Activated T-helper 1 cell treated with Interleukin-2 at 50 U/mL for 16 hours (primary cell): Measurements from ENCODE around the gene ANKRD31.

Experiments
- DNase-seq: peaks from one replicate; pipeline ENCODE4 v3.0.0-alpha.2; 2020; ENCODE audit warnings: low read depth

ANKRD31 gene

GRCh38 chr5:75057561-75057960, 179.1 kb downstream of the ANKRD31 start:
- no peak for DNase-seq

DNA sequence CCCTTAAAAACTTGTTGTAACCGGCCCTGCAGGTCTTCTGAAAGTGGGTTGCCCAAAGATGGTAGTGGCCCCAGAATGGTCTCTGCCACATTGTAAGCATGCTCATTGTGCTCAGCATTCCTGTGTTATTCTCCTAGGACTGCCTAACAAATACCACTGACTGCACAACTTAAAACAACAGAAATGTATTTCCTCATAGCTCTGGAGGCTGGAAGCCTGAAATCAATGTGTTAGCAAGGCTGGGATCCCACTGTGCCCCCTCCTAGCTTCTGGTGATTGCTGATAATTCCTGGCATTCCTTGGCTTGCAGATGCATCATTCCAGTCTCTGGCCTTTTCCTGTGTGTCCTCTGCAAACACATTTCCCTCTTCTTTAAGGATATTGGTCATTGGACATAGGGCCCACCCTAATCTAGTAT, 180.9 kb downstream of the ANKRD31 start:
- no peak for DNase-seq

DNA sequence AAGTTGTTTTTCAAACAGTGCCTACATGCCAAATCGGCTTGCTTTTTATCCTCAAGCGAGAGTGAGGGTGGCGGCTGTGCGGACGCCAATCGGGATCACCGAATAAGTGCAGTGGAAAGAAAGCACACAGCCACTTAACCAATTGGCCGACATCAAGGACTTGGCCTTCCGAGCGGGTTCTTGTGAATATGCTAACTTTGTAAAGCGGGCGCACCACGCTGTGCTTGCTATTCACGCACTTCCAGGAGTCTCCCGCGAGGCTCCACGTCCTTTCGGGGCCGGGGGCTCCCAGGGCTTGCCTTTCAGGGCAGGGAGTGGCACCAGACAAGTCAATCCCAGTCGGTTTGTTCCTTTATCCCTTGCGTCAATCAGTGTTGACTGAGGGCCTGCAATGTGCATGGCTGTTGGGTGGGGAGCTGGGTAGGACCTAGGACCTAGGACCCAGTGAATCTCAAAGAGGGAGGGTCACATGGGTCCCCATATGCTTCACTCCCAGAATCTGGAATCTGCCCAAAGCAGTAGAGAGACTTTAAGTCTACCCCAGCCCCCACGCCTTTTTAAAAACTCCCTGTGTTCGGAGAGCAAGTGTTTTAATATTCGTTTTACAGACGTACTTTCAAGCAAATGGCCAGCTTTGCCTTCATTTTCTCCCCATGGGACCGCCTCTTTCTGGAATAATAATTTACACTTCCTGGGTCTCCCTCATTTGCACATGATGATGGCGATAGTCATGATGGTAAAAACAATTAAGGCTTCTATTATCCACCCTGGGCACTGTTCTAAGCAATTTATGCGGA, 182.3 kb downstream of the ANKRD31 start:
- no peak for DNase-seq

- DNase-seq = peak; percentile 20
These were observed 183.2 kb downstream of the ANKRD31 start for GRCh38 chr5:75053304-75054133.

DNA sequence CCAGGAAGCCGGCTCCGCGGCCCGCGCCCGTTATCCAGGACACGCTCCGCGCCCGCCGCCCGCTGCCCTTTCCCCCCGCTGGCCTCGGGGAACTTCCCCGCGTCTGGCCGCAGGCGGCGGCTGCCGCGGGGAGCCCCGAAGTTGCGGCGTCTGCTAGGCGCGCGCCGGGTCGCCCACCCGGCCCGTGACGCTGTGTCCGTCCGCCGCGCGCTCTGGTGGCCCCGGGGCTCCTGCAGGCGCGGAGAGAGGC, 183.7 kb downstream of the ANKRD31 start:
- peak; percentile 11 for DNase-seq

DNA sequence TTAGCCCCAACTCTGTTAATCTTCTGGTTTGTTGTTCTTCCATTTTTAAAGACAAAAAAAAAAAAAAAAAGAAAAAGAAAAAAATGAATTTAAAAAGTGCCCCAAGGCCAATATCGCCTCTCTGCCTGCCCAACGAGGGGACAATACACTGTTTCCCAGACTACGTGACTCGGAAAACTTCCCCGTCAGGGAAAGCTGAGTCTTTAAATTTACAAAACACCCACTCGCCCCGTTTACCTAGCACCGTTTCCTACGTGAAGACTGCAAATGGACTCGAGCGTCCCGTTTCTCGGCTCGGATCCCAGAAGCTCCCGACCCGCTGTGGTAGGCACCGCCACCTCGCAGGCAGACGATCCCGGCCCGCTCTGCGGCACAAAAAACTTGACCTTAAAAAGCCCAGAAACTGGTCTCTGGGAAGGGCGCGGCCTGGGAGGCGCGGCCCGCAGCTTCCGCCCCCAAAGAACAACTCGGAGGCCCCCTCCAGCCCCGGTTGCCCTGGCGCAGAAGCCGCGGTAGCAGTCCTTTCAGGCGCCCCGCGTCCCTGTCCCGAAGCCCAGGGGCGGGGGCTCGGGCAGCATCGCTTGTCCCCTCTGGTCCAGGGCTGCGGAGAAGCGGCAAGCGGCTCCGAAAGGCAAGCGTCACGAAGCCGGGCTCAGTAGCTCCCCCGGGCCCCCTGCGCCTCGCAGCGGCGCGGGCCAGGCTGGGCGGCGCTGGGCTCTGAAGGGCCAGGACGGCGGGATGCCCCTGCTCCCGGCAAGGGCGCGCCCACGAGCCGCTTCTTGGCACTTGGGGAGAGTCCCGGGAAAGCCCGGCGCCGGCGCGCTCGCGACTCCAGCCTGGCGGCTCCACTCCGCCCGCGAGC, 184.3 kb downstream of the ANKRD31 start, which contains the start of gene GCNT4:
TSS of gene GCNT4 (minus strand) at position 367 of the 862 bp plus-strand sequence. CDS start 22,521 bp downstream, outside the sequence.
- peak; percentile 13 for DNase-seq

GRCh38 chr5:75051217-75051751, 185.4 kb downstream of the ANKRD31 start:
- no peak for DNase-seq

GRCh38 chr5:75050415-75050814, 186.3 kb downstream of the ANKRD31 start:
- DNase-seq = no peak

DNA sequence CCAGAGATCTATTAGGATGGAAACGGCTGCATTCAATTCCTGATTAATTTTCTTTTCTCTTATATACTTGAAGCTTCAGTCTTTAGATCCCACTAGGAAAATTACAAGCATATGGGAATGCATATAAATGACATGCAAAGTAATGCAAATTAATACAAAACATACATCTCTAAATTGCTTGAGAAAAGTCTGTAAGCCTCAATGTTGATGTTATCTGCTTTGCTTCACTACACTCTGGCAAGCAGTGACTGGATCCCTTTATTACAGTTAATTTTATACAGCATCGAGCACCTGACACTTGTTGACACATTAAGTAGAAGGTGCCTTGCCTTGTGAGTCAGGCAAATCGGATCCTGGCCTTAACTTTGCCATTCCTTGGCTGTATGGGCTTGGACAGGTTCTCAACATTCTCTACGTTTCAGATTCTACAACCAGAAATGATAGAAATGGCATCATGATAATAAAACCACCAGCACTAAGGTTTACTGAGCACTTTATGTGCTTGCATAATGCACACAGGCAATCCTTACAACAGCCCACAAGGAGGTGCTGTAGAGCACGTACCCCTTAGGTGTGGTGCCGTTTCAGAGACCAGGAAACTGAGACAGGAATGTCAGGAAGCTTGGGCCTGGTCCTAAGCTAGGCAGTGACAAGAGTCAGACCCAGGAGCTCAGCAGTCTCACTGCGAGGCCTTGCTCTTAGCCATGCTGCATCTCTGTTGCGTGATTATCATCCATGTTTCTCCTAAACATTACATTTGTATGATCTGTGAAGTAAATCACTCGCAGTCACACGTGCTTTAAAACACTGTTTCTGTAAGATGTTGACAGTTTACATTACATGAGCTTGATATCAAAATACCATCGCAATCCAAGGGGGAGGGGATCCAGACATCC, 187.0 kb downstream of the ANKRD31 start:
- DNase-seq = peak; percentile 25

DNA sequence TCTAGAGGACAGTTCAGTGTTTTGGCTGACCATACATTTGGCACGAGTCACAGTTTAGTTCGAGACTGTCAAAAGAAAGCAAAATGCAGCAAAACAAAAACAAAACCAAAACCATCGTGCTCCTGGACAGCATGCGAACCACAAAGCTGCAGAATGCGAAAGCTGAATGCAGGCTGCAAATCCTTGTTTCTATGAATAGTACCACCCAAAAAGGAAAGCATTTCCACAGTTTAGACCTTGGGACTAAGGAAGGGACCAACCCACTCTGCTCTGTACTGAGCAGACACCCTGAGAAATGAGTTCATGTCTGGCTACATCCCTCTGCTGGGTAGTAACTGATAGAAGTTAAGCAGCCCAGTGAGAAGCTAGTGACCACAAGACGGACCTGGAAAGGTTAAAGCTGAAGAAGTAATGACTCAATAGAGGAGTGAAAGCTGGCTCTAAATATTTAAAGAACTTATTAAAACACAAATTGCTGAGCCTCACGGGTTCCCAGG, 188.2 kb downstream of the ANKRD31 start:
- DNase-seq = no peak

- DNase-seq = no peak
These were observed 189.3 kb downstream of the ANKRD31 start for GRCh38 chr5:75047356-75047755.

DNA sequence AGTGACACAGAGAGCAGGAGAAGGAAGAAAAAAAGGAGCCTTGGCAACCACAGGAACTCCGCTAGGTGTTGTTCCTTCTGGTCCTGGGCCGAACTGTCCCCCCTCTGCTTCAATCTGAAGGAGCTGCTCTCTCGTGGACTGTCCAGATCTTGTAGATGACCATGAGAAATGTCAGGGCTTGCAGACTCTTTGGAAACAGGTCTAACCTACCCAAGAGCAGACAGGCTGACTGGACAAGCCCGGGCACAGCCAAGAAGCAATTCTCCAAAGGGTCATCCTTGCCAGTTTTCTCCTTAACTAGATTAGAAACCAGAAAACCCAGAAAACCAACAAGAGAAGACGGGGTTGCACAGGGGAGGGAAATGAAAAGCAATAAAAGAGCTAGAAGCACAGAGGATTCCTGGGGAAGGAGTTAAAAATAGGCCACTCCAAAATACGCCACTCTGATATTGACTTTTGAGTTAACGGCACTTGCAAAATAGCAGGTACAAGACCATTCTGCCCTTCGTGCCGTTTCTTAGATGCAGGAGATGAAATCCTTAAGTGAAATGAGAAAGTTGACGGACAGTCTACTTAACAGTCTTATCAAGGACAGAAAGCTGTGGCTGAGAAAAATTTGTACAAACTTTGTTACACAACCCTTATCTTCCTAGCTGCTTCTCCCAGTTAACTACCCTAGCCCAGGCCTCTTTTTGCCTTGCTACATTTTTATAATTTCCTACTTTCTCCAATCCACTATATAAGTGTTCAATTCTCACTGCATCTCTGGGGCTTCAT, 190.1 kb downstream of the ANKRD31 start:
- no peak for DNase-seq

GRCh38 chr5:75045071-75045470, 191.6 kb downstream of the ANKRD31 start:
- DNase-seq = no peak

DNA sequence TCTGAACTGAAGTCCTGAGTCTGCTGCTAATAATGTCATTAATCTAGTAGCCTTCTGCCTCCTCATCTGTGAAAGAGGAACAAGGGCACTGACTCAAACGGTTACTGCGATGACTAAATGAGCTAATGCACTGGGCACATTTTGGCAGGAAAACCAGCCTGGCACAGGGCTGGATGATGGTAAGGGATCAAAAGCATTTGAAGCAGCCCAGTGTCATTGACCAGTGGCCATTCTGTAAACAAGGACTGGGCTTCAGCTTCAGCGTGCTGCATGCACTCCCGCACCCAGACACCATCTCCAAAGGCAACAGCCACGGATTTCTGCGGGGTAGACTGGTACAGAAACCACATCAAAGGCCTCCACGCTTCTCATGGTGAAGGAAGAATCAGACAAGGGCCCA, 192.3 kb downstream of the ANKRD31 start:
- DNase-seq = no peak

DNA sequence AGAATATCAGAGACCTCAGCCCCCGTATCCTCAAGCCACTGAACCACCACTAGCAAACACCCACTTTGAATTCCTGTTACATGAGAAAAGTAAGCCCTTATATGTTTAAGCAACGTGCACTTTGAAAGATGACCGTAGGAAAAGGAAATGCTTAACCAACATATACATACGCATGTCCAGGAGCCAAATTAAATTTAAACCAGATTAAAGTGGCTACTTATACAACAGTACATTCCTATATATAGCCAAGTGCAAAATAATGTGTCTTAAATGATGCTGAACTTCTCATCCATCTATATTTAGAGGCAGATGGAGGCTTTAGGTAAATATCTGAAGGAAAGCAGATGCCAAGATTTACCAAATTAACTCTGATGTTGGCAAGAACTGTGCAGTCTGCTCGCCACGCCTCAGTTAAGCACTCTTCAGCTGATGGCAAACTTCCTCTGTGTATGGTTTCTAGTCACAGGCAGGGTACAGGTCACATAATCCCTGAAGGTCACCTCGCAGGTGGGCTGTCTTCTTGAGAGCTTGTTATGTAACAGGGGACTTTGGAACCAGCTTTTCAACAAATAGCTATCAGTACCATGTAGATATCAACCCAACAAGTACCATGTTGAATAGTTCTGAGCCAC, 192.9 kb downstream of the ANKRD31 start:
- no peak for DNase-seq

- no peak for DNase-seq
These were observed 194.2 kb downstream of the ANKRD31 start for GRCh38 chr5:75042522-75042921.

- DNase-seq = no peak
These were observed 195.7 kb downstream of the ANKRD31 start for GRCh38 chr5:75040973-75041372.

DNA sequence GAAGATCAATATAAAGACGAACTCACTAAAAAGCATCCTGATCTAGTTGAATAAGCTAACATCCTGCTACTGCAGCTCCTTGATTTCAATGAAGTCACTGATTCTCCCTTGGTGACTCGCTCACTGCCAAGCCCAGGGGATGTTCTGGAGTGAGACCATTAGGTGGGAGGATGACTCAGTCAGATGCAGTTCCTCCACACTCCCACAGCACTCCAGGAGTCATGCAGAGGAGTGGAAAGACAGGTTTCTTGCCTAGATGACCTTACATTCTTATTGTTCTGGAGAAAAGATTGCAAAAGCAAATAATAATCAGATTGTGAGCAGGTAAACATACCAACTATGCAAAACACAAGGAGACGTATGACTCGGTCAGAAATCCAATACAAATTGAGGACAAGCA, 199.6 kb downstream of the ANKRD31 start:
- no peak for DNase-seq

GRCh38 chr5:75034137-75034739, 202.4 kb downstream of the ANKRD31 start:
- DNase-seq = peak; percentile 5
